HG03439 (cell line): Measurements from ENCODE around the gene WASF3.

Experiments used
- ATAC-seq: cut with Tn5 transposase; IDR thresholded peaks from one replicate; pipeline ENCODE4 v1.9.1; 2021; ENCODE audit warnings: mild to moderate bottlenecking, moderate library complexity; ENCODE audit not compliant: unreplicated experiment

The WASF3 gene, protein sequence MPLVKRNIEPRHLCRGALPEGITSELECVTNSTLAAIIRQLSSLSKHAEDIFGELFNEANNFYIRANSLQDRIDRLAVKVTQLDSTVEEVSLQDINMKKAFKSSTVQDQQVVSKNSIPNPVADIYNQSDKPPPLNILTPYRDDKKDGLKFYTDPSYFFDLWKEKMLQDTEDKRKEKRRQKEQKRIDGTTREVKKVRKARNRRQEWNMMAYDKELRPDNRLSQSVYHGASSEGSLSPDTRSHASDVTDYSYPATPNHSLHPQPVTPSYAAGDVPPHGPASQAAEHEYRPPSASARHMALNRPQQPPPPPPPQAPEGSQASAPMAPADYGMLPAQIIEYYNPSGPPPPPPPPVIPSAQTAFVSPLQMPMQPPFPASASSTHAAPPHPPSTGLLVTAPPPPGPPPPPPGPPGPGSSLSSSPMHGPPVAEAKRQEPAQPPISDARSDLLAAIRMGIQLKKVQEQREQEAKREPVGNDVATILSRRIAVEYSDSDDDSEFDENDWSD

DNA sequence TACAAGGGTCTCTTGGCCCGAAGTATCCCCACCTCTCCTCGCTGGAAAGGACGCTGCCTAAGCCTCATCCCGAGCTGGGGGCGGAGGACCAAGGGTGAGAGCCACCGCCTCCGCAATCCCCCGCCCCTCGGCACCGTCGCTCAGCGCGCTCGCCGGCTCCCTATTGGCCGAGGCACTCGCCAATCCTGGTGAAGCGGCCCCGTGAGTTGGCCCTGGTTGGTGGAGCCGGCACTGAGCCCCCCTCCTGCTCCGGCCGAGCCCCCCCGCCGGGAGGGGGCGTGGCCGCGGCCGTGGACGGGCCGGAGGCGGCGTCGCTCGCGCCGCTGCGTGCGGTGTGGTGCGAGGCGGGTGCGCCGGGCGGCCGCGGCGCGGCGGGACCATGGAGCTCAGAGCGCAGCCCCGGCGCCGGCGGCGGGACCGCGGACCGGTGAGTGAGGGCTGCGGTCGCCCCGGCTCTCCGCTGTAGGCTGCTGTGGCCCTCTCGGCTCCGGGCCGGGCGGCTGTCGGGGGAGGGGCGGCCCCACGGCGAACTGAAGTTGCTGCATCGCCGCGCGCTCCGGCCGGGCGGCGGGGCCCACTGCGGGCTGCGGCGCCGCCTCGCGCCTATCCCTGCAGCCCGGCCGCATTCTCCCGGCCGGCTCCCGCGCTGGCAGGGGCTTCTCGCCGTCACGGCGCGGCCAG lies at the start of gene WASF3:
Gene WASF3, plus strand, starts transcription at position 291 of the 681 bp plus-strand sequence. CDS start 84,588 bp downstream, outside the sequence.
- peak; percentile 94 for ATAC-seq

DNA sequence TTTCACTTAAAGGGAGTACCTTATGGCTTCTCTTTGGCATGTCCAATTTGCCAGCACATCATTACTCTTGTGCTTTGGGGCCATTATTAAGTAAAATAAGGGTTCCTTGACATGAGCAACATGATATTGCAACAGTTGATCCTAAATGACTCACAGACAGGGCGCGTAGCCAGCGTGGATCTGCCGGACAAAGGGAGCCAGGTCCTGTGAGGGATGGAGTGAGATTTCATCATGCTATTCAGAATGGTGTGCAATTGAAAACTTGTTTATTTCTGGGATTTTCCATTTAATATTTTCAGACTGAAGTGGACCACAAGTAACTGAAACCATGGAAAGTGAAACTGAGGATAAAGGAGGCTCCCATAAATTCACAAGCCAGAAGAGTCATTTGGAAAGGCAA lies 48.6 kb upstream of the WASF3 start:
- ATAC-seq, result no peak

DNA sequence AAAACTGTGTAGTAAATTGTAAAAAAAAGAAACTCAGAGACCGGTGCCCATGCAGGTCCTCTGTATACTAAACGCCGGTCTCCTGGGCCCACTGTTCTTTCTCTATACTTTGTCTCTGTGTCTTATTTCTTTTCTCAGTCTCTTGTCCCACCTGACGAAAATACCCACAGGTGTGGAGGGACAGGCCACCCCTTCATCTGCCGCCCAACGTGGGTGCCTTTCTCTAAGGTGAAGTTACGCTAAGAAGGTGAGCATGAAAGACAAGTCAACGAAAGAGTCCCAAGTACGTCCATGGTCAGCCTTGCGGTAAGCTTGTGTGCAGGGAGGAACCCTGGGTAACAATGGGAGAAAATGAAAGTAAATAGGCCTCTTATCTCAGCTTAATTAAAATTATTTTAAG lies 48.0 kb upstream of the WASF3 start:
- ATAC-seq, result no peak

DNA sequence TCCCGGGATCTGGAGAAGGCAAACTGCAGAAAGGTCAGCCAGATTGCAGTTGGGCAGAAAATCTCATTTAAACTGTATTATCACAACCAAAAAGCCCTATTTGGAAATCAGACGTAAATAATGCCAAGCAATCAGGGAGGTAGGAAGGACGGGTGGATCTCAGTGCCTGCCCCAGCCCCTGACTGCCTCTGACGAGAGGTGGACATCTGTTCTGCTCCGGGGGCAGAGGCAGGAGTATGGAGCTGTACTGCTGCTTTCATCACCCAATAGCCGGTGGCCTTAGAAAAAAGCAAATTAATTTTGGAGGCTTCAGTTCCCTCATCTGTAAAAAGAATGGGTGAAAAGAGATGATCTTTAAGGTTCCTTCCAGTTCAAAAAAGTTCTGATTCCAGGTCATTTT lies 43.6 kb upstream of the WASF3 start:
- ATAC-seq, result no peak

DNA sequence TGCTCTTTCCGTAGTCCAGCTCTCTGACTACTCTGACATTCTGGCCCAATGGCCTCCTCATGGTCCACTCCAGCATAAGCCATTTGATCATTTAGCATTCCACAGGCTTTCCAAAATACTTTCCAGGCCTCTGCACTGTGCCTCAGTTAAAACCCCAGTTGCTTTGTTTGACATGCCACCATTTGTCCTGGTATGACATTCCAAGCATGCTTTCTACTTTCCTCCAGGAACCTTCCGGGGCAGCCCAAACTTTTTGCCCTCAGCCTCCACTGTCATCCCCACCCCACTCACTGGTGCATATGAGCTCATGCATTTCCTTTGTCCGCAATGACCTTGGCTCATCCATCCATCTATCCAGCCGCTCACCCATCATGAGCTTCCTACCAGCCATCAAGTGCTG lies 41.8 kb upstream of the WASF3 start:
- no peak for ATAC-seq

DNA sequence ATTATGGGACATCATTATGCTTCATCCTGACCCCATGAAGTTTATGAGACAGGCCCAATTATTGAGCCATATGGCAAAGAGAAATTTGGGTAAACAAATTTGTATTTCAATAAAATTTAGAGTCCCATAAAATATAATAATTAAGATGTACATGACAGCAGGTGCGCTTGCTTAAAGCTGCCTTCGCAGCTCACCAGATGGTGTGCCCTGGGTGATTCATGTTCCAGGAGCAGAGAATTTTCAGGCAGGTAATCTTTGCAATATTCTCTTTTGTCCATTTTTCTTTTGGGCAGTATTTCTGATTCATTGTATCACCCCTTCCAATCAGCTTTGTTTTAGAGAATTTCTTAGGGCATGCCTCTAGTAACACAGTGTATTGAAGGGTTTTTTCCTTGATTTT lies 39.5 kb upstream of the WASF3 start:
- ATAC-seq, result no peak

DNA sequence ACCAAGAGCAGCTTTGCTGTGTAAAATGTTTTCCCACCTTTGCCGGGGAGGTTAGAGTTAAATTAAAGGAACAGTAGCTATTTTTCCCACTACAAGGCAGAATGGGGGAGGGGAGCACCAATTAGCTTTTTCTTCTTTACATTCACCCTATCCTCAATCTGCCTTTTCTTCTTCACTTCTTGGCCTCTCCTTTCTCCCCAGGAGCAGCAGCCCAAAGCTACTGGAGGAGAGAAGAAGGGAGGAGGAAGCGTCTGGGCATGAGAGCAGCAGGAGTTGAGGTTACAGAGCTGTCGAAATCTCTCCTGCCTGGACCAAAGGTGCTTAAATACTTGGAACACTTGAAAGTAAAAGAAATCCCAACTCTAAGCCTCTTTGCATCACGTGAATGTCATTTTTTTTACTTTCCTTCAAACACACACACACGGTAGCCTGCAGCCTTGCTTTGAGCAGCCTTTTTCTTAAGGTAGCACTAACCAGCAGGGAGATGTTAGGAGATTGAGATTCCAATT lies 39.0 kb upstream of the WASF3 start:
- no peak for ATAC-seq

DNA sequence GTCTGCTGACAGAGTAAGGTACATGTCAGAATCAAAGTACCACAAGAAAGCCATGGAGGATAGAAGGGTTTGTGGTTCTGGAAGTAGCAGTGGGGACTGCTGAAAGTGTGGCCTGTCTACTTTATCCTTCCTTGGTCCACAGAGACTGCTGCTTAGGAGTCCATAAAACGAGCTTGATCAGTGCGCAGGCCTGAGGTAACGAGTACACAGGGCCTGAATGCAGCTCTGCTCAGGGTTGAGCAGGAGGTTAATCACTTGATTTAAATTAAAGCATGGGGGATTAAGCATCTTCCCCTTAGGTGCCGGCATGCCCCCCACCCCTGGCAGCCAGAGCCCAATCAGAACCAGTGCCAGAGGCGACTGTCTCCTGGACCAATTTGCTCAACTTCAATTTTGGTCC lies 34.9 kb upstream of the WASF3 start:
- ATAC-seq, result no peak

DNA sequence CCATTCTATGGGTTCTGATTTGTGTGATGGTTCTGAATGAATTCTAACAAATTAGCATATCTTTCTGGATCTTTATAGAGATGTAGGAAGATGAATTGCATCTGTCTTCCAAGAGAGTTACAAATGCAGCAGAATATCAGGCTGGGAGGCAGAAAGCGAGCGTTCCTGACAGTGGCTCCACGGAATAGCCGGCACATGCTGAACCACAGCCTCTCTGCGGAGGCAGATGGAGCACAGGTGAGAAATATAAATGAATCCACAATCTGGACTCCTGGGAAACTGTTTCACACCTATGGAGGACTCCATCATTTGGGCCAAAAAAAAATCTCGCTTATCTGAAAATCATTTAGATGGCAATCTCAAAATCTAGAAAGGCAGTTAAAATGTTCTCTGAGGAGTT lies 34.5 kb upstream of the WASF3 start:
- ATAC-seq, result no peak

DNA sequence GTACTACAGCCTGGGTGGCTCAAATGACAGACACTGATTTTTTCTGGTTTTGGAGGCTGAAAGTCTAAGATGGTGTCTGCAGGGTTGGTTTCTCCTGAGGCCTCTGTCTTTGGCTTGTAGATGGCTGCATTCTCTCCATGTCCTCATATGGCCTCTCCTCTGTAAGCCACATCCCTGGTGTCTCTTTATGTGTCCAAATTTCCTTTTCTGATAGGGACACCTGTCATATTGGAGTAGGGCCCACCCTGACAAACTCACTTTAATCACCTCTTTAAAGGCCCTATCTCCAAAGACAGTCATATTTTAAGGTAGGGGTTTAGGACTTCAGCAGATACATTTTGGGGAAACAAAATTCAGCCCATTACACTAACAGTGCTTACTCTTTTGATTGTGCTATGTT lies 32.0 kb upstream of the WASF3 start:
- ATAC-seq, result no peak

DNA sequence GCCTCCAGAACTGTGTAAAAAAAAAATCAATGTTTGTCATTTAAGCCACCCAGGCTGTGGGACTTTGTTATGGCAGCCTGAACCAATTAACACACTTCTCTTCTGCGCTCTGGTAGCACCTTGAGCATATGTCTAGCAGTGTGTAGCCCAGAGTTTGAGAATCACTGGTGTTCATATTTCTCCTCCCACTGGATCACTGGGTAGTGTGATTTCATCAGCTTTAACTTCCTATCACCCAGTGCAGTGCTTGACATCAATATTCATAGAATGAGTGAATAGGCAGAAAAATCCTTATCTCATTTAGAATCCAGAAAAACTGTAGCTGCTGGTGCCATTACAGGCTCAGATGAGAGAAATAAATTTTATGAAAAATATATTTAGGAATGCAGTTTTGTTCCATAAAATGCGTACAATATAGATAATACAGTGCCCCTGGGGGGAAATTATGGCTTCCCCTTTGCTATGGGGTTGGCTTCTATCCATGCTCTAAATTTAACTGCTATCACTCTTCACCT lies 30.7 kb upstream of the WASF3 start:
- no peak for ATAC-seq

DNA sequence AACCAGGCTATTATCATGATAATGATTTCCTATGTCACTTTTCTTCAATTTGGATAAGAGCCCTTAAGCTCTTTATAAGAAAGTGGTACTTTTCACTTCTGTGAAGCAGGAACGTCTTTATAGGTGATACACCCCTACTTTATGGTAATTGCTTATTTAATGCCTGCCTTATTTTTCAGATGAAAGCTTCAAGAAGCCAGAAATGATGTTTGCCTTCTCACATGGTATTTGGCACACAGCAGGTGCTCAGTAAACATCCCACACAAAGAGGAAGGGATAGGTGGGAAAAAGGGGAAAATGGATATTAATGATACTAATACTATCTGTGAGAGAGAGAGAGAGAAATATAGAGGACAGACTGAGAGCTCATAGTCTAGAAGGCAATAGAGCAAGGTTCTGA lies 29.0 kb upstream of the WASF3 start:
- ATAC-seq, result no peak

DNA sequence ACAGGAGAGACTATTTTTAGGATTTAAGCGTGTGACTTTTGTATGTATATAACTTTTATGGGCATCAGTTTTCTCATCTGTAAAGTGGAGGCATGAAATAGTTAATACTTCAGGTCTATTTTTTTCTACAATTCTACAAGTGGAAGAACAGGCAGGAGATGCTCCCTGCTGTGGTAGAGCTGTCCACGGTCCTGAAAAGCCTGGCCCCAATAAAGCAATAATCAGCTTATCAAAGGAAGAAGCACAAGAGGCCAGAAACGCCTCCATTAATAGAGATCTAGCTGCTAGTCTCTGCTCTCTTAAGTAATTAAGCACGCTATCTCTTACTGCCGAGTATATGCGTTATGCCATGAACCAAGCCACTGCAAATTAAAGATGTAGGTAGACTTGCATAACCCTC lies 28.0 kb upstream of the WASF3 start:
- ATAC-seq, result no peak

DNA sequence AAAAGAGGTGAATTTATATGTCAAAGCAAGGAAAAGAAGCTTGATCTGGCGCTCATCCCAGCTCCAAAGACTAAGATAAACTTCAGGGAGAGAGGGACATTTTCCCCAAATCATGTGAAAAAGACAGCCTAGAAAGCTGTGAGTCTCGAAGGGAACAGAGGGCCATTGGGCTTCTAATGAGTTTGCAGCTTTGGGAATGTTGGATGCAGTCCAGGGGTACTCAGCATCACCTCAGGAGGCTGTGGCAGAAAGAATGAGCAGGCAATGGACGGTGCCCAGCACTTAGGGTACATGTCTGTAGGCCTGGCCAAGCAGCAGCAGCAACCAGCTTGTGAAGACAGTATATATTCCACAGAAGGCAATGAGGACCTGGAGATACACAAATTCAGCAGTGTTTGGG lies 25.7 kb upstream of the WASF3 start:
- no peak for ATAC-seq

DNA sequence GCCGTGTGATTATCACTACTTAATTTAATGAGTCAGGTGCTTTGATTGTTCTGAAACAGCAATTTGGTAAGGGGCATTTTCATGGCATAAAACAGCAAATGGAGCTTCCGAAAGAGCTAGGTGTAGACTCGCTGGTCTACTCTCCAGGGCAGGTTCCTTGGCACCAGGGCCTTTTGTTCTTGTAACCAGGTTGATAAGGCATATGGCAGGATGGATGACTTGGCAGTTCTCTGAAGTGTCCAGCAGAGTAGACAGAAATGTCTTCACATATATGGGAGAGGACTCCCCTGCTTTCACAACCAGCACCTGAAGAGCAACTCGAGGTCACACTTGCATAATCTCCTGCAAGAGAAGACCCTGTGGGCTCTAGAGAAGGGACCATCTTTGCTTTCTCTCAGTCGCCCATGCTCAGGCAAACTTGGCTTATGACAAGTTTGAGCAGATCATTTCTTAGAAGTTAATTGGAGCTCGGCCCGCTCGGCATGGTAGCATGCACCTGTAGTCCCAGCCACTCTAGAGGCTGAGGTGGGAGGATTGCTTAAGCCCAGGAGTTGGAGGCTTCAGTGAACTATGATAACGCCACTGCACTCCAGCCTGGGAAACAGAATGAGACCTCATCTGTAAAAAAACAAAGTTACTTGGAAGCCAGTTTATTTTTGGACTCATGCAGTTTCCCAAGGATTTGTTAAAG lies 23.3 kb upstream of the WASF3 start:
- no peak for ATAC-seq

DNA sequence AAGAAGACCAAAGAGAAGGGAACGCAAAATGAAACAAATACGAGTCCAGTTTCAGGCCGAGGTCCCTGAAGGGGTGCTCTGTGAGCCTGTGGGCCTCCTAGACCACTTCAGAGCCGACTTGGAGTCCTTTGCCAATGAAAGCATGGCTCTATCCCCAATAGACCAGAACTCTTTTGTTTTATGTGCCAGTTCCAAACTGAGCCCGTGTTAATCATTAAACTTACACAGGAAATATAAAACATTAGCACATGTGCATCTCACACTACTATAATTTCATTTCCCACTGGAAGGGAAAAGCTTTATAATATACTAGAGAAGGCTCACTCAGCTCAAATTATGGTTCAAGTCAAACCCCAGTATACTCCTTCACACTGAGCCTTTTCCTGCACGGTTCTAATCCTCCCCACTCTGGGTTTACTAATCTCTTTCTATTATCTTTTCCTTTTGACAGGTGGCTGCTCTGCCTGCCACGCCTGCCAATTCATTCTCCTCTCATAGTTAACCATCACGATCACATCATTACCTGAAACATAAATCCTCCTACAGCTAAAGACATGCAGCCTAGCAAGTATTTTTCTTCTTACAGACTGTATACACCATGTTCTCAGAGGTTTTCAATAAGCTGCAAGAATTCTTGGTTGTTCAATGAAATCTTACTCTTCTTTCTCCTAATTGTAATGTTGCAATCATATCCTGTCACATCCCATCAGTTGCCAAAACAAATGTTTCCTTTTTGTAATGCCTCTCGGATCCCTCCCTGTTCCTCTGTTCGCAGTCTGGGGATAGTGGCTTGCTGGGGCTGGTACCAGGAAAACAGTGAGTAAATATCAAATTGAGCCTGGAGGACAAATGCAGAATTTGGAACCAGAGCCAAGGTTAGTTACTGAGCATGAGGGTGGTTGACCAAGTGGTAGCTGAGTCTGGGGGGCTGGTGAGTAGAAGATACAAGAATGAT lies 18.8 kb upstream of the WASF3 start:
- no peak for ATAC-seq

DNA sequence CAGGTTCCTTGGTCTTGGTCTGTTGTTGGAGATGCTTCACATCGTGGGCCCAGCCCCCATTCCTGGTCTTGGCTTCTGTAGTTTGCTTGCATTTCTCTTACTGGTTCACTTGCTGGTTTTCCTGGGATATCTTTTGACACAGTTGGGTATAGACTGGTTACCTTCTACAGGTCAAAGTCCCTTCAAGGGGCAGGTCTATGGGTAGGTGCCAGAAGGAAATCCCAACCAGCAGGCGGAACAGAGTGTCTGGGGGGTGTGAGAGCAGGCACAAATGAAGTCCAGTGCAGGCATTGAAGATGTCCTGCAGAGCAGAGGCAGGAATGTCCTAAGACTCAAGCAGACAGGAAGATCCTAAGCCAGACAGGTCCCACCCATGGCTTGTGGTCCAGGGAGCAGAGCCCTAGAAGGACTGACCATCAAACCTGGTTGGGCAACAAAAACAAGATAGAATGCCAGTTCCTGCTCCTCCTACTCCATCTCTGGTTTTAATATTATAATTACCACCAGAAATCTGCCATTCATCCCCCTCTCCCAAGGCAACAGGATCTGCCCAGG lies 17.7 kb upstream of the WASF3 start:
- no peak for ATAC-seq

DNA sequence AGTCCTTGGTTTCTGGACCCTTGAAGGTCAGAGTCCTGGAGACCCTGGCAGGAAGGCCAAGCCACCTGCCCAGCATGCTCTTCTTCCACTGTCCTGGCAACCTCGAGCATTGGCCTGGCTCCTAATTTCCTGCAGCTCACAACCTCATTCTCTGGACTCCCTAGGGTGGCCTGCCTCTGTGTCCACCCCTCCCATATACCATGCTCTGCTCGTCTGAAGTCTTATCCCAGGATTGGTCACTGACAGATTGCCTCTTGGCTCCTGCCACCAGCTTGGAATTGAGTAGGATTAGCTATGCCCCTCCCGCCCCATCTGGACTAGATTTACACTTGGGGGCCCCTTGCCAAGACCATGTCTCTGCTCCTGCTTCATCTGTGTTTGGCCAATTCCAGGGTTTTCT lies 17.1 kb upstream of the WASF3 start:
- no peak for ATAC-seq

DNA sequence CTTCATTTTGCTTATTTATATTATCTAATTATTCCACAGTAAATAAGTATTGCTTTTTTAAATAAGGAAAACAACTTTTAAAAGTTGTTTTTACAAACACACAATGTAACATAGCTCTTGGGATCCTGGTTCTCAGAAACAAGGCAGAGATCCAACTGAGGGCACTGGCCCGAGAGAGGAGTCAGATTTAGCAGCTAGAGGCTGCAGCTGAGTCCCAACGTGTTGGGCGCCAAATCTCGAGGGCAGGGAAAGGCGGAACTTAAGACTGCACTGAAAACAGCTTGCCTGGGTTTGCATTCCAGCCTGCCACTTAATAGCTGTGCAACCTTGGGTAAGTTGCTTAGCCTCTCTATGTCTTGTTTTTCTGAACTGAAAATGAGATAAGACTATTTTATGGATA lies 16.4 kb upstream of the WASF3 start:
- no peak for ATAC-seq
